ENCODE measurements around the gene SDR39U1.
A peak's percentile ranks its signal among the peaks of the same experiment; 100 is the strongest.

Gene SDR39U1

GRCh38 chr14:24429395-24430142 is 13.0 kb downstream of the SDR39U1 start, which contains the start of the genes CBLN3 and KHNYN:
TSS of gene CBLN3 (minus strand) at chr14:24429668. CDS start at chr14:24429054, 614 bp downstream.
TSS of gene KHNYN (plus strand) at chr14:24429954. CDS start at chr14:24430731, 777 bp downstream.
- peak; percentile 92 for DNase-seq (ENCODE audit: low spot score)

GRCh38 chr14:24428628-24429394 is 13.8 kb downstream of the SDR39U1 start:
- DNase-seq (ENCODE audit: low spot score): no peak

DNA sequence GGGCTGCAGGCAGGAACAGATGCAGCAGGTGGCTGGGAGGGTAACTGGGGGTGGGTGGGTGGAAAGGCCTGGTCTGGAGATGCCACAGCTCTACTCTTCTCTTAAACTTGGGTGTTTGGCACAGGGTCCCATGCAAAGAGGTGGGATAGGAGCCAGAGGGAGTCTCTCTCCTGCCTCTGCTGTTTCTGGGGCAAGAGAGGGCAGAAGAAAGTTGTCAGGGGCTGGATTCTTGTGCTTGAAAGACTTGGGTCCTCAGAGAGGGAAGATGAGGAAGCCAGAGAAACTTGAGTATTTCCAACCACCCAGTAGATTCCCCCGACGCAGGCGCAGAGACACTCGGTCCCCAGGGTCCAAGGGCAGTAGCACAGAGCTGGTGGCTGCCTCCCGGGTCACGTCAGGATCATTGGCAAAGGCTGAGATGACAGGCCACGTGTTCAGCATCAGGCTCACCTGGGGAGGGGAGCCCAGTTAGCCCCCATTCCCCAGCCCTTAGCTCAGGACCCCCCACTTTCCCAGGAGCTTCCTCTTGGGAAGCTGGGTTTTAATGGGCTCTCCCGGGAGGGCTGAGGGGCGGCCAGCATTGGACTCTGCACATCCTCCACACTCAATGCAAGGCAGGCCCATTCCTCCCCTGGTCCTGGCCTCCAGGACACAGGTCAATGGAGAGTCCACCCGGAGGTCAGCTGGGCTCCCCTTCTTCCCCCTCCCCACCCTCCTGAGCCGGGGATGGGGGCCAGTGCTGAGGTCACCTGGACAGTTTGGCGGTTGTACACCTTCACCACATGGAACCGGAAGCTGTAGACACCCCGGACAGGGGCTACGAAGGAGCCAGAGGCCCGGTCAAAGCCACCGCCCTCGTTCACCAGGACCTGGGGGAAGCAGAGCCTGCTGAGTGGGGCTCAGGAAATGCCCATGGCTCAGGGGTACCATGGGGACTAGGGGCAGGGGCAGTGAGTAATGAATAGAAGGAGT is 14.8 kb downstream of the SDR39U1 start:
- no peak for DNase-seq (ENCODE audit: low spot score)

GRCh38 chr14:24426912-24427536 is 15.6 kb downstream of the SDR39U1 start:
- DNase-seq (ENCODE audit: low spot score): peak; percentile 21

DNA sequence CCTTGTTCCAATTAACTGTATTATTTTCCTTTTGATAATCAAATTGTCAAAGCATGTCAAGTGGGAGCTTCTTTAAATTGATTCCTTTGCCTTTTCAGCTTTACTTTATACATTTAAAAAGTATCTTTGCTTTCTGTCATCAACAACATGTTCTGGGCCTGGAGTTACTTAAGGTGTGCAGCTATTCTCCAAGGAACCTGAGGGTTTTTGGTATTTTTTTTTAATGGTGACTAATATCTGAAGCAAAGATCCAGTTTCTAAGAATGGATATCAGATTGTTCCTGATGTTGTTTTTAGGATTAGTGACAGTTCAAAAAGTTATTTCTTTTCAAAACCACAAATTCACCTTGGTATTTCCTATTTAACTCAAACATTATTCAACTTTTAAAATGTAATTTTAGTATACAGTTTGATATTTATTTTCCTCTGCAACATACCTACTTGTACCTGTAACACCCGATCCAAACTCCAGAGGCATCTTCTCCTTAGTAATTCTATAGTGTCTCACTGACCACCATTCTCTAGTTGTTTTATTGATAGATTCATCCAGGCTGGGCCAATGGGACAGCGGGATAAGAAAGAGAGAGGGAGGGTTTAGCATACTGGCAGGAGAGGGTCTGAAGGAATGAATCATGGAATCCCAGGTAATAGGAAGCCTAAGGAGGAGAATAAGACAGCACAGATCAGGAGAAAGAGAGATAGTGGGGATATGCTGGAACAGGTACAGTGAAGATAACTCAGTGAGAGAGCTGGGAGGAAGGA is 16.2 kb downstream of the SDR39U1 start:
- no peak for DNase-seq (ENCODE audit: low spot score)

GRCh38 chr14:24425704-24426103 is 16.9 kb downstream of the SDR39U1 start:
- peak; percentile 89 for DNase-seq (ENCODE audit: low spot score)

- no peak for DNase-seq (ENCODE audit: low spot score)
Observed at GRCh38 chr14:24422694-24423601, 19.6 kb downstream of the SDR39U1 start.

DNA sequence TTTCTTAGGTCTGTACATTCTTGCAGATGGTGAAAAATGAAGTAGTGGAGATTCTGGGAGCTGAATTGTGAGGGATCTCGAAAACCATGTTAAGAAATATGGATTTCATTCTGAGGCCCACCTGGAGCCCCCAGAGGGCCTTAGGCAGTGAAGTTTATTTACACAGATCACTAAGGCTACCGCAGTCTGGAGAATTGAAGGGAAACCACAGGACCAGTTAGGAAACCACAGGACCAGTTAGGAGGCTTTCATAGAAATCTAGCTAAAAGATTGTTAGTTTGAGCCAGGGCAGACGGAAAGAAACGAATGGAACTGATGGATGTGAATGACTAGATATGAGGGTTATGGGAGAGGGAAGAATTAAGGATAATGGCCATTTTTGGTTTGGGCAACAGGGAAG is 20.3 kb downstream of the SDR39U1 start:
- peak; percentile 32 for DNase-seq (ENCODE audit: low spot score)

DNA sequence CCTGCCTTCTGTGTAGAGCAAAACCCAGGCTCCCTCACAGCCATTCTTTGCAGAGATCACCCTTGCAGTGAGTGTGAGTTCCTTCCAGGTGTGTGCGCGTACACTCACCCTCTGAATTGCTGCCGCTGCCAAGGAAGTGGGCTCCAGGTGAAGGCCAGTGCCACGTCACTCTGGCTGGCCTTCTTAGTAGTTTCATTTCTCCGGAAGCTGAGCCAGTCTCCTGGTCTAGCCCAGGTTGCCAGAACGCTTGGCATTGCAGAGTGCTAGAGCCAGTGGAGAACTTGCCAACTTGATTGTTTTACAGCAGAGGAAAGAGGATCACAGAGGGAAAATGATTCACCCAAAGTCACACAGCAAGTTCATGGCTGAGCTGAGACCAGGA is 24.1 kb downstream of the SDR39U1 start:
- no peak for DNase-seq (ENCODE audit: low spot score)

DNA sequence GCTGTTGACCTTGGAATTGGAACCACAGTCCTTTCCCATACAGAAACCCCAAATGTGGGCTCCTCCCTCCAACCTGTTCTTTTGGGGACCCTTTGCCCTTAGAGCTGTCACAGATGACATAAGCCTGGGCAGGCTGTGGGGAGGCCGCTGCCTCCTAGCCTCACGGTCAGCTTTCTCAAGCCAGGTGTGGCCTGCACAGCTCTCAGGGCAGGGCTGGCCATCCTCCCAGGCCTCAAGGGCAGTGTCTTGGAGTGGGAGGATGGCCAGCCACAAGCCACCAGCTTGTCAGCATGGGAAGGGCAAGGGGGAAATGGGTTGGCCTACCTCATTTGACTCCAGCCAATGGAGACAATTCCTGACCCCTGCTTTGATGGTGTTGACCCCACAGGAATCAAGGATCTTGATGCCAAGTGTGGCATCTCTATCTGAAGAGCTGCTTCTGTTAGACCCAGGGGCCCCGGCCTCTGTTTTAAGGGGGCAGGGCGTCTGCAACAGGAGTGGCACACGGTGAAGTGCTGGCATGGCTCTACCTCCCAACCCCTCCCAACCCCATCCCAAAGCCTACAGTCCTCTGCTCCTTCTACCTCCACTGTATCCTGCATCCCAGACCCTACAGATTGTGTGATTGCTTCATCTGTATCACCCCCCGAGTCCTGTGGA is 24.6 kb downstream of the SDR39U1 start:
- DNase-seq (ENCODE audit: low spot score): no peak

DNA sequence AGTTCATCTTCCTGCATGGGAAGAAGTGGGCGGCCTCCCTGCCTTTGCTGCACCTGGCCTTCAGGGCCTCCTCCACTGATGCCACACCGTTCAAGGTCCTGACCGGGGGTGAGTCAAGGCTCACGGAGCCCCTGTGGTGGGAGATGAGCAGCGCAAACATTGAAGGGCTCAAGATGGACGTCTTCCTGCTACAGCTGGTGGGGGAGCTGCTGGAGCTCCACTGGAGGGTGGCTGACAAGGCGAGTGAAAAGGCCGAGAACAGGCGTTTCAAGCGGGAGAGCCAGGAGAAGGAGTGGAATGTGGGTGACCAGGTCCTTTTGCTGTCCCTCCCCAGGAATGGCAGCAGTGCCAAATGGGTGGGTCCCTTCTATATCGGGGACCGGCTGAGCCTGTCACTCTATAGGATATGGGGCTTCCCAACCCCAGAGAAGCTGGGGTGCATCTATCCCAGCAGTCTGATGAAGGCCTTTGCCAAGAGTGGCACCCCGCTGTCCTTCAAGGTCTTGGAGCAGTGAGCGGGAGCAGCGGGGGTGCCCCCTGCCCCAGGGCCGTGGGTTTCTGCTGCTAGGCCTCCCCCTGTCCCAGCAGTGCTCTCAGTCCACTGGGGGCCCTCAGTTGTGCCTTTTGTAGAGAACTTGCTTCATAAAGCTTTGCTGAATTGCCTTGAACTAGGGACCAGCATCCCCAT is 25.5 kb downstream of the SDR39U1 start:
- no peak for DNase-seq (ENCODE audit: low spot score)

DNA sequence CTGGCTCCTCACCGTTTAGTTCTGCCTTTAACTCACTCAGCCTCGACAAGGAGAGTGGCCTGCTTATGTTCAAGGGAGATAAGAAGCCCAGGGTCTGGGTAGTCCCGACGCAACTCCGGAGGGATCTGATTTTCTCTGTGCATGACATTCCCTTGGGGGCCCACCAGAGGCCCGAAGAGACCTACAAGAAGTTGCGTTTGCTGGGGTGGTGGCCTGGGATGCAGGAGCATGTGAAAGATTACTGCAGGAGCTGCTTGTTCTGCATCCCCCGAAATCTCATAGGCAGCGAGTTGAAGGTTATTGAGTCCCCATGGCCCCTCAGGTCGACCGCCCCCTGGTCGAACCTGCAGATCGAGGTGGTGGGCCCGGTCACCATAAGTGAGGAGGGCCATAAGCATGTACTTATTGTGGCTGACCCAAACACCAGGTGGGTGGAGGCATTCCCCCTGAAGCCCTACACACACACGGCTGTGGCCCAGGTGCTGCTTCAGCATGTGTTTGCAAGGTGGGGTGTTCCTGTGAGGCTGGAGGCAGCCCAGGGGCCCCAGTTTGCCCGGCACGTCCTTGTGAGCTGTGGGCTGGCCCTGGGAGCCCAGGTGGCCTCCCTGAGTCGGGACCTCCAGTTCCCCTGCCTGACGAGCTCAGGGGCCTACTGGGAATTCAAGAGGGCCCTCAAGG is 26.2 kb downstream of the SDR39U1 start:
- no peak for DNase-seq (ENCODE audit: low spot score)

- no peak for DNase-seq (ENCODE audit: low spot score)
Observed at GRCh38 chr14:24415421-24416253, 26.9 kb downstream of the SDR39U1 start.

- DNase-seq (ENCODE audit: low spot score): no peak
Observed at GRCh38 chr14:24414732-24415420, 27.7 kb downstream of the SDR39U1 start.

DNA sequence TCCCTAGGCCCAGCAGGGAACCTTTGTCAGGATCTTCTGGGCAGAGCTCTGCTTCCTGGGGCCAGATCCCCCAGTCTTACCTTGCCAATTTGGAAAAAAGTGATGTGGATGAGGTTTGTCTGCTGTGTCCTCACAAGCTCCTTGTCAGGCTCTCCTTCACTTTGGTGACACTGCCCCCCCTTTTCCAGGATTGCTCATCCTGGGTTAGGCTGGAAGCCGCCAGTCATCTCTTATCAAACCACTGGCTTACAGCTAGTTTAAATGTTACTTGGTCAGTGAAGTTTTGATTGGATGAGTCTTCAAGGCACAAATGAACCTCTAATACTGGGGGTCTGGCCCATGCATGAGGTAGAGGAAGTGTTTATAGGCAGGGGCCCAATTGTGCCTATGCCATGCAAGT is 28.5 kb downstream of the SDR39U1 start:
- no peak for DNase-seq (ENCODE audit: low spot score)

All from CD4-positive, alpha-beta T cell treated with Interleukin-2 at 100 ng/mL for 4 hours (primary cell).